OCI-LY1 (cell line): Measurements from ENCODE around the gene WNT8A.
"Not testable (repeated sequence)": the region's sequence is repeated elsewhere in the genome, so short reads cannot be mapped to it uniquely, and the experiment has no call there.

Source experiments
- CTCF ChIP-seq: fragments of 200-600 bp; sonication (generic), shearing (Covaris generic); IDR thresholded peaks from 2 replicates; pipeline ENCODE4 v1.5.1; 2017; ENCODE audit warnings: mild to moderate bottlenecking, antibody characterized with exemption, low read length, moderate library complexity, mixed read lengths
- EZH2 ChIP-seq: fragments of 200-600 bp; sonication (generic), shearing (Covaris generic); IDR thresholded peaks from 2 replicates; pipeline ENCODE4 v1.8.0; 2017; ENCODE audit warnings: borderline replicate concordance, mixed run types, mild to moderate bottlenecking, antibody characterized with exemption, low read length, moderate library complexity, mixed read lengths

DNA sequence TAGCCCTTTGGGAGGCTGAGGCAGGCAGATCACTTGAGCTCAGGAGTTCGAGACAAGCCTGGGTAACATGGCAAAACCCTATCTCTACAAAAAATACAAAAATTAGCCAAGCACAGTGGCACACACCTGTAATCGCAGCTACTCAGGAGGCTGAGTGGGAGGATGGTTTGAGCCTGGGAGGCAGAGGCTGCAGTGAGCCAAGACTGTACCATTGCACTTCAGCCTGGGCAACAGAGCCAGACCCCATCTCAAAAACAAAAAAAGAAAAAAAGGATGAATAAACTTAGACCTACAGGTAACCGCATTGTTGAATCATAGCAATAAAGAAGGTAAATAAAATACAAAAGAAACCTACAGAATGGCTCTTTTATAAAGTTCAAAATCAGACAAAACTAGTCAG is 38.5 kb upstream of the WNT8A start:
- not testable (repeated sequence) for TF ChIP-seq CTCF, EZH2
